Activated T-cell treated with anti-CD3 and anti-CD28 coated beads, Interleukin-2, amount 50 U/mL, for 4 hours (primary cell): Measurements from ENCODE around the gene CLSTN2. TPM values are rescaled to one million over a fixed set of nuclear protein-coding genes. Genes with fewer than 3 reads are reported as not detected.

Source experiments
- ATAC-seq, 2 donors: fragments of 200-7000 bp; cut with Tn5 transposase; one replicate each; pipeline ENCODE4 v1.10.0; 2021
- DNase-seq: peaks from one replicate; pipeline ENCODE4 v3.0.0-alpha.2; 2020
- H3K27me3 Mint-ChIP-seq: one replicate; pipeline ENCODE4 v1.8.0; 2021; ENCODE audit warnings: low read depth, mixed read lengths
- H3K36me3 Mint-ChIP-seq: one replicate; pipeline ENCODE4 v1.8.0; 2022; ENCODE audit warnings: mixed read lengths; ENCODE audit not compliant: insufficient read depth
- H3K4me1 Mint-ChIP-seq: one replicate; pipeline ENCODE4 v1.8.0; 2021; ENCODE audit warnings: low read depth, mixed read lengths
- H3K4me3 Mint-ChIP-seq: one replicate; pipeline ENCODE4 v1.8.0; 2021; ENCODE audit warnings: mild to moderate bottlenecking, moderate library complexity, mixed read lengths
- H3K9me3 Mint-ChIP-seq: one replicate; pipeline ENCODE4 v1.8.0; 2021; ENCODE audit warnings: mixed read lengths
- total RNA-seq, 3 donors: library from RNA; stranded (reverse); gene quantifications; one replicate each; pipeline ENCODE4 v1.2.1, GENCODE V29; 2021

Gene CLSTN2
- total RNA-seq, 3 donors from 2014 or later: under 0.01 to 0.10 (median 0.03) TPM

- DNase-seq: no peak
- Mint-ChIP-seq H3K36me3 (no peaks in the 10 kb centered on the region), H3K4me1 (no peaks in the 10 kb centered on the region), H3K9me3 (no peaks in the 10 kb centered on the region), H3K4me3 (no peak overlapping the region), H3K27me3 (no peaks in the 10 kb centered on the region)
- no peak for ATAC-seq
Observed at GRCh38 chr3:140285380-140285779, 350.4 kb downstream of the CLSTN2 start.

- Mint-ChIP-seq H3K4me1 (no peaks in the 10 kb centered on the region), H3K4me3 (no peak overlapping the region), H3K36me3 (no peaks in the 10 kb centered on the region), H3K9me3 (no peaks in the 10 kb centered on the region), H3K27me3 (no peaks in the 10 kb centered on the region)
- no peak for DNase-seq
- no peak for ATAC-seq
Observed at GRCh38 chr3:140288595-140288994, 353.6 kb downstream of the CLSTN2 start.

GRCh38 chr3:140290105-140290504 is 355.1 kb downstream of the CLSTN2 start:
- no peaks in the 10 kb centered on the region for H3K27me3 Mint-ChIP-seq
- no peak for DNase-seq
- no peaks in the 10 kb centered on the region for H3K9me3 Mint-ChIP-seq
- no peak overlapping the region for H3K4me3 Mint-ChIP-seq
- no peaks in the 10 kb centered on the region for H3K36me3 Mint-ChIP-seq
- no peaks in the 10 kb centered on the region for H3K4me1 Mint-ChIP-seq
- ATAC-seq: no peak

GRCh38 chr3:140292170-140292569 is 357.2 kb downstream of the CLSTN2 start:
- Mint-ChIP-seq H3K36me3 (no peaks in the 10 kb centered on the region), H3K27me3 (no peaks in the 10 kb centered on the region), H3K4me1 (no peaks in the 10 kb centered on the region), H3K9me3 (no peaks in the 10 kb centered on the region), H3K4me3 (no peak overlapping the region)
- ATAC-seq (no peak), DNase-seq (no peak)

- Mint-ChIP-seq H3K4me3 (no peak overlapping the region), H3K4me1 (no peaks in the 10 kb centered on the region), H3K27me3 (no peaks in the 10 kb centered on the region), H3K9me3 (no peaks in the 10 kb centered on the region), H3K36me3 (no peaks in the 10 kb centered on the region)
- DNase-seq (no peak), ATAC-seq (no peak)
Observed at GRCh38 chr3:140292684-140293083, 357.7 kb downstream of the CLSTN2 start.

- Mint-ChIP-seq H3K27me3 (no peaks in the 10 kb centered on the region), H3K4me1 (no peaks in the 10 kb centered on the region), H3K9me3 (no peaks in the 10 kb centered on the region), H3K4me3 (no peak overlapping the region), H3K36me3 (no peaks in the 10 kb centered on the region)
- ATAC-seq (no peak), DNase-seq (no peak)
Observed at GRCh38 chr3:140294058-140294457, 359.1 kb downstream of the CLSTN2 start.

GRCh38 chr3:140296796-140297352 is 361.9 kb downstream of the CLSTN2 start:
- no peak overlapping the region for H3K4me3 Mint-ChIP-seq
- no peaks in the 10 kb centered on the region for H3K4me1 Mint-ChIP-seq
- ATAC-seq: no peak
- H3K36me3 Mint-ChIP-seq: no peaks in the 10 kb centered on the region
- no peaks in the 10 kb centered on the region for H3K27me3 Mint-ChIP-seq
- no peaks in the 10 kb centered on the region for H3K9me3 Mint-ChIP-seq
- no peak for DNase-seq

GRCh38 chr3:140298043-140298442 is 363.1 kb downstream of the CLSTN2 start:
- Mint-ChIP-seq H3K9me3 (no peaks in the 10 kb centered on the region), H3K4me3 (no peak overlapping the region), H3K4me1 (no peaks in the 10 kb centered on the region), H3K36me3 (no peaks in the 10 kb centered on the region), H3K27me3 (peaks cover 4% of the 10 kb centered on the region)
- DNase-seq (no peak), ATAC-seq (no peak)

GRCh38 chr3:140298569-140299070 is 363.6 kb downstream of the CLSTN2 start:
- DNase-seq (no peak), ATAC-seq (no peak)
- peaks cover 4% of the 10 kb centered on the region for H3K27me3 Mint-ChIP-seq
- no peaks in the 10 kb centered on the region for H3K36me3 Mint-ChIP-seq
- H3K4me1 Mint-ChIP-seq: no peaks in the 10 kb centered on the region
- H3K9me3 Mint-ChIP-seq: no peaks in the 10 kb centered on the region
- H3K4me3 Mint-ChIP-seq: no peak overlapping the region

- DNase-seq (no peak), ATAC-seq (no peak)
- H3K9me3 Mint-ChIP-seq: no peaks in the 10 kb centered on the region
- H3K4me1 Mint-ChIP-seq: no peaks in the 10 kb centered on the region
- H3K36me3 Mint-ChIP-seq: no peaks in the 10 kb centered on the region
- no peak overlapping the region for H3K4me3 Mint-ChIP-seq
- peaks cover 4% of the 10 kb centered on the region for H3K27me3 Mint-ChIP-seq
Observed at GRCh38 chr3:140303875-140304274, 368.9 kb downstream of the CLSTN2 start.

GRCh38 chr3:140308535-140308934 is 373.6 kb downstream of the CLSTN2 start:
- H3K4me1 Mint-ChIP-seq: no peaks in the 10 kb centered on the region
- no peaks in the 10 kb centered on the region for H3K27me3 Mint-ChIP-seq
- no peaks in the 10 kb centered on the region for H3K9me3 Mint-ChIP-seq
- no peak overlapping the region for H3K4me3 Mint-ChIP-seq
- ATAC-seq (no peak), DNase-seq (no peak)
- H3K36me3 Mint-ChIP-seq: no peaks in the 10 kb centered on the region

GRCh38 chr3:140311428-140311827 is 376.4 kb downstream of the CLSTN2 start:
- Mint-ChIP-seq H3K4me1 (no peaks in the 10 kb centered on the region), H3K9me3 (no peaks in the 10 kb centered on the region), H3K27me3 (no peaks in the 10 kb centered on the region), H3K36me3 (no peaks in the 10 kb centered on the region), H3K4me3 (no peak overlapping the region)
- ATAC-seq: no peak
- DNase-seq: no peak

GRCh38 chr3:140315955-140316354 is 381.0 kb downstream of the CLSTN2 start:
- no peaks in the 10 kb centered on the region for H3K36me3 Mint-ChIP-seq
- H3K9me3 Mint-ChIP-seq: no peaks in the 10 kb centered on the region
- no peaks in the 10 kb centered on the region for H3K27me3 Mint-ChIP-seq
- H3K4me1 Mint-ChIP-seq: no peaks in the 10 kb centered on the region
- no peak for ATAC-seq
- H3K4me3 Mint-ChIP-seq: no peak overlapping the region
- no peak for DNase-seq

- H3K9me3 Mint-ChIP-seq: no peaks in the 10 kb centered on the region
- H3K36me3 Mint-ChIP-seq: no peaks in the 10 kb centered on the region
- no peak for ATAC-seq
- no peaks in the 10 kb centered on the region for H3K27me3 Mint-ChIP-seq
- no peaks in the 10 kb centered on the region for H3K4me1 Mint-ChIP-seq
- no peak overlapping the region for H3K4me3 Mint-ChIP-seq
- no peak for DNase-seq
Observed at GRCh38 chr3:140316466-140316865, 381.5 kb downstream of the CLSTN2 start.

GRCh38 chr3:140316868-140317400 is 381.9 kb downstream of the CLSTN2 start:
- Mint-ChIP-seq H3K36me3 (no peaks in the 10 kb centered on the region), H3K27me3 (no peaks in the 10 kb centered on the region), H3K9me3 (no peaks in the 10 kb centered on the region), H3K4me3 (no peak overlapping the region), H3K4me1 (no peaks in the 10 kb centered on the region)
- no peak for DNase-seq
- ATAC-seq: no peak
